A673 (cell line): ENCODE data around the gene KRT28. TPM values are rescaled to one million over a fixed set of nuclear protein-coding genes. Genes with fewer than 3 reads are reported as not detected.

Experiments used
- BruUV-seq: library from RNA; stranded (reverse); fragments of 400-500 nt; replicated peaks from 2 replicates; lab custom pipeline; 2021; lab: Mats Ljungman, UMichigan
- CTCF ChIA-PET: fragments of 300-600 bp; sonication (Branson Sonifier 250); formaldehyde crosslinking; loops from one replicate; lab custom pipeline; 2022; ENCODE audit warnings: antibody characterized with exemption; lab: Charles Lee
- POLR2A ChIA-PET: fragments of 300-600 bp; sonication (Branson Sonifier 250); formaldehyde crosslinking; loops from one replicate; lab custom pipeline; 2022; ENCODE audit warnings: antibody characterized with exemption; ENCODE audit not compliant: low non-redundant PET; lab: Charles Lee
- DNase-seq: peaks from one replicate; pipeline ENCODE4 v3.0.0-alpha.2; 2015; ENCODE audit warnings: low spot score
- H3K27ac ChIP-seq: fragments of 200-600 bp; sonication (generic); 2 replicates; pipeline ENCODE4 v1.5.1; 2016; ENCODE audit warnings: mixed run types, low read depth, mild to moderate bottlenecking, mixed read lengths, antibody characterized with exemption, low read length; ENCODE audit not compliant: poor library complexity, severe bottlenecking
- H3K27me3 ChIP-seq: fragments of 200-600 bp; sonication (generic); replicated peaks from 2 replicates; pipeline ENCODE4 v1.6.1; 2017; ENCODE audit warnings: mixed run types, low read depth, mild to moderate bottlenecking, mixed read lengths, antibody characterized with exemption, low read length; ENCODE audit not compliant: insufficient read depth, poor library complexity
- H3K36me3 ChIP-seq: fragments of 200-600 bp; sonication (generic); 2 replicates; pipeline ENCODE4 v1.6.1; 2016; ENCODE audit warnings: mixed run types, mild to moderate bottlenecking, mixed read lengths, antibody characterized with exemption, low read length; ENCODE audit not compliant: insufficient read depth, poor library complexity, severe bottlenecking
- H3K4me1 ChIP-seq: fragments of 200-600 bp; sonication (generic); 2 replicates; pipeline ENCODE4 v1.6.1; 2017; ENCODE audit warnings: mixed run types, mild to moderate bottlenecking, mixed read lengths, antibody characterized with exemption, low read length; ENCODE audit not compliant: insufficient read depth, poor library complexity, severe bottlenecking
- H3K4me3 ChIP-seq: fragments of 200-600 bp; sonication (generic); 2 replicates; pipeline ENCODE4 v1.5.1; 2016; ENCODE audit warnings: low read depth, mixed run types, mild to moderate bottlenecking, mixed read lengths, low read length; ENCODE audit not compliant: poor library complexity, severe bottlenecking
- H3K9me3 ChIP-seq: fragments of 200-600 bp; sonication (generic); 2 replicates; pipeline ENCODE4 v1.6.1; 2016; ENCODE audit warnings: mixed run types, low read depth, mild to moderate bottlenecking, mixed read lengths, antibody characterized with exemption, low read length; ENCODE audit not compliant: poor library complexity, severe bottlenecking
- EZH2 ChIP-seq: fragments of 200-600 bp; sonication (generic); IDR thresholded peaks from 2 replicates; pipeline ENCODE4 v1.6.1; 2017; ENCODE audit warnings: borderline replicate concordance, low read depth, mild to moderate bottlenecking, mixed read lengths, antibody characterized with exemption, low read length; ENCODE audit not compliant: poor library complexity, severe bottlenecking
- intact Hi-C: fragments of 100-400 bp; cut with micrococcal nuclease; formaldehyde crosslinking; loops from one replicate; pipeline ENCODE4 v1.10.0; 2022; ENCODE audit not compliant: unreplicated experiment
- total RNA-seq: library from RNA; stranded (reverse); gene quantifications from 2 replicates; pipeline ENCODE4 v1.2.3, GENCODE V29; 2021
- TF ChIP-seq, protein P1 (sequence below): fragments of 300-800, 200-600 bp; sonication (generic); conservative IDR thresholded peaks from 2 replicates; pipeline ENCODE4 v1.5.1; 2017; ENCODE audit warnings: low read depth, mild to moderate bottlenecking, antibody characterized with exemption, low read length, moderate library complexity, mixed read lengths

Gene KRT28
- total RNA-seq, 1 experiment from 2014 or later = not detected

DNA sequence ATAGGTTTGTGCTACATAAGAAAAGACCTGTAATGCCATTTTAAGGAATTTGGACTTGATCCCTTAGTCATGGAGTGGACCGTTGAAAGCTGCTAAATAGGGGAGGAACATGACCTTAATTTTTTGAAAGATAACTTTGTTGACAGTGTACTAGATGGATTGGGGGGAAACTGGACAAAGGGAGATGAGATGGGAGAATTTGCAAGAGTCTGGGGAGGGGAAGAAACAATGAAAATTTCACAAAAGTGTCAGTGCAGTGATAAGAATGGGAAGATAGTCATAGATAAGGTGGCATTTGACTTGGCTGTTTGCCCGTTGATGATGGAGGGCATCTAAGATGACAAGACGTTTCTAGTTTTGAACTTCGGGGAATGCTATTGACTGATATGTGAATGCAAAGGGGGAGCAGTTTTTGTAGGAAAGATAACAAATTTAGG lies 44.9 kb upstream of the KRT28 start:
- no peak for DNase-seq
- no TSS peak for BruUV-seq
- intact Hi-C loops = no loop called here
- Histone ChIP-seq H3K27ac (no peak overlapping the region), H3K27me3 (no peaks in the 10 kb centered on the region), H3K4me1 (no peaks in the 10 kb centered on the region), H3K4me3 (no peak overlapping the region), H3K36me3 (no peaks in the 10 kb centered on the region), H3K9me3 (no peaks in the 10 kb centered on the region)
- ChIA-PET CTCF (no interaction called here), POLR2A (no interaction called here)
- TF ChIP-seq EZH2 = no peak
- TF ChIP-seq, protein P1, sequence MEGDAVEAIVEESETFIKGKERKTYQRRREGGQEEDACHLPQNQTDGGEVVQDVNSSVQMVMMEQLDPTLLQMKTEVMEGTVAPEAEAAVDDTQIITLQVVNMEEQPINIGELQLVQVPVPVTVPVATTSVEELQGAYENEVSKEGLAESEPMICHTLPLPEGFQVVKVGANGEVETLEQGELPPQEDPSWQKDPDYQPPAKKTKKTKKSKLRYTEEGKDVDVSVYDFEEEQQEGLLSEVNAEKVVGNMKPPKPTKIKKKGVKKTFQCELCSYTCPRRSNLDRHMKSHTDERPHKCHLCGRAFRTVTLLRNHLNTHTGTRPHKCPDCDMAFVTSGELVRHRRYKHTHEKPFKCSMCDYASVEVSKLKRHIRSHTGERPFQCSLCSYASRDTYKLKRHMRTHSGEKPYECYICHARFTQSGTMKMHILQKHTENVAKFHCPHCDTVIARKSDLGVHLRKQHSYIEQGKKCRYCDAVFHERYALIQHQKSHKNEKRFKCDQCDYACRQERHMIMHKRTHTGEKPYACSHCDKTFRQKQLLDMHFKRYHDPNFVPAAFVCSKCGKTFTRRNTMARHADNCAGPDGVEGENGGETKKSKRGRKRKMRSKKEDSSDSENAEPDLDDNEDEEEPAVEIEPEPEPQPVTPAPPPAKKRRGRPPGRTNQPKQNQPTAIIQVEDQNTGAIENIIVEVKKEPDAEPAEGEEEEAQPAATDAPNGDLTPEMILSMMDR = no peak

DNA sequence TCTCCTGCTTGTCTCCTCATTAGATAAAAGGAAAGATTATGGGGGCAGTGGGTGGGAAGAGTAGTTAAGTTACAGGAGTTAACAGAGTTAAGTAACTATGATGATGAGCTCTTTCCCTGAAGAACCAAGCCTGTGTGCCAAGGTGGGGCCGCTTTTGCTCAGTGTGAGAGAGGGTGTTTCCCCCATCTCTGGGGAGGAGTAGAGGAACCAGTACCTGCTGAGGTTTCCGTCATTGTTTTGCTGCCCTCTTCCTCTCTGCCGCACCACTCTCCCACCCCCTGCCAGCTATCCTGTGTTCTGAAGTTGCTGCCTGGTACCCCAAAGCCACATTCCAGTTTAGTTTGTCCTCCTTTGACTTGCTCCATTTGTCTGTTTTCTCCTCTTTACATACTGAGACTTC lies 43.5 kb upstream of the KRT28 start:
- ChIA-PET POLR2A (interaction anchor here (0.6 kb wide), 1 partner anchor 724 kb away, joined by 11 read pairs; no protein-coding TSS in a partner anchor), CTCF (no interaction called here)
- Histone ChIP-seq H3K9me3 (no peaks in the 10 kb centered on the region), H3K27me3 (no peaks in the 10 kb centered on the region), H3K4me3 (no peak overlapping the region), H3K27ac (no peak overlapping the region), H3K4me1 (no peaks in the 10 kb centered on the region), H3K36me3 (no peaks in the 10 kb centered on the region)
- DNase-seq = no peak
- intact Hi-C loops = no loop called here
- TF ChIP-seq EZH2 = no peak
- TF ChIP-seq, protein P1 = no peak
- BruUV-seq = no TSS peak

DNA sequence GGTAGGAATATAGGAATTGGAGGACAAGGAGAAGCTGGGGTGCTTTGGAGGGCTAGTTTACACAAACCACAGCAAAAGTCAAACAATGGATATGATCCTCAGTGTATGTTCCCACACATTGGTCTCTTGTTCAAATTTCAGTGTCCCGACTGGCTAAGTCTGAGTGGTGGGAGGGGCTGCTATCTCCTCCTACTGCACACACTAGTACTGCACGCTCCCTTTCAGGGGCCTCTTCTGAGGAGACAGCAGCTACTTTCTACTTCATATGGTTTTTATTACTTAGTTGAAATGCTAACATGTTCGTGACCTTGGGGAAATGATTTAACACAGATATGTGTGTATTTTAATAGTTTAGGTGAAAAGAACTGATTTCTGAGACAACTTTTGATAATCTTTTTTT lies 41.5 kb upstream of the KRT28 start:
- Histone ChIP-seq H3K36me3 (no peaks in the 10 kb centered on the region), H3K9me3 (no peaks in the 10 kb centered on the region), H3K27me3 (no peaks in the 10 kb centered on the region), H3K4me1 (no peaks in the 10 kb centered on the region), H3K27ac (no peak overlapping the region), H3K4me3 (no peak overlapping the region)
- no TSS peak for BruUV-seq
- ChIA-PET POLR2A (no interaction called here), CTCF (no interaction called here)
- no peak for DNase-seq
- TF ChIP-seq, protein P1 = no peak
- no peak for TF ChIP-seq EZH2
- intact Hi-C loops = no loop called here
